ENCODE data around the gene SDC3.

Gene SDC3

GRCh38 chr1:30823969-30824735, 84.4 kb downstream of the SDC3 start:
- peak; percentile 23 to 35 (median 25) for DNase-seq (ENCODE audit: low read depth in 2 of 3, low spot score in 2 of 3)

DNA sequence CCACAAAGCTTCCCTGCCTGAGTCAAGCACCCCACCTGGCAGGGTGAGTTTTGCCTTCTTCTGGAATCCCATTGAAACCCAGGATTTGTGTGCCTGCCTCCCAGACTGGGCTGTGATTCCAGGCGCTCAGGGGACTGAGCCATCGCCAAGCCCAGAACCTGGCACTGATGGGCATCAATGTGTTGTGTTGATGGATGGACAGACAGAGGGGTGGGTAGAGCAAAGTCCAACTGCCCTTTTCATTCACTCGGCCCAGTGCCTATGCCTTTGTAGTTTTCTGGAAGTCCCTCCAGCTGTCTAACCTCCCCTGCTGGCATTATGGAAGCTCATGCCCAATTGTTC, 85.0 kb downstream of the SDC3 start:
- DNase-seq (ENCODE audit: low read depth in 2 of 3, low spot score in 2 of 3) = no peak

GRCh38 chr1:30822966-30823581, 85.5 kb downstream of the SDC3 start:
- no peak for DNase-seq (ENCODE audit: low read depth in 2 of 3, low spot score in 2 of 3)

DNA sequence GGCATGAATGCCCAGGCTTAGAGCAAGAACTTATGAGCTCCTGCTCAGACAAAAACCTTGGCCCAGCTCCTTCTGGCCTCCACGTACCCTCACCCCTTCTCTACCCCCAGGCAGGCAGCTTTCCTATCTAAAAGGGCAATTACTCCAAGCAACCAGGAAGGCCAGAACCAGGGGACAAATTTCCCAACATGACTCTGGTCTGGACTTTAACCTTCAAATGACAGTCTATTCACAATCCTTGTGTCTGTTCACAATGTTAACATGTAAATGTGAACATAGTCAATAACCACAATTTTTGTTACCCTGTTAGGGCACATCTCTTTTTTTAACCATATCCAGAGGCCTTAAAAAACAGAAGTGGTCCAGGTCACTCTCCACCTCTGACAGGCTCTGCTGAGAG, 86.6 kb downstream of the SDC3 start:
- no peak for DNase-seq (ENCODE audit: low read depth in 2 of 3, low spot score in 2 of 3)

- no peak for DNase-seq (ENCODE audit: low read depth in 2 of 3, low spot score in 2 of 3)
These were observed 88.3 kb downstream of the SDC3 start for GRCh38 chr1:30820299-30820698.

Data from activated CD8-positive, alpha-beta memory T cell treated with anti-CD3 and anti-CD28 coated beads for 48 hours (primary cell).